Measurements from ENCODE around the gene HIBCH. TPM values are rescaled to one million over a fixed set of nuclear protein-coding genes. Genes with fewer than 3 reads are reported as not detected.

Gene HIBCH
- polyA plus RNA-seq, 2 of the 4 experiments (the other 2 are of a cell fraction) = 21.8 to 26.9 TPM

- no peak for TF ChIP-seq ZNF302 (CRISPR knock-in tag; IDR thresholded peaks at IDR 0.05)
- TF ChIP-seq GATA3 (IDR thresholded peaks at IDR 0.05; ENCODE audit: borderline replicate concordance) = no peak
- no peak for TF ChIP-seq RAD21 (conservative IDR thresholded peaks at IDR 0.05 in 1 of 2, IDR thresholded peaks at IDR 0.05 in 1 of 2)
- no peak for TF ChIP-seq PBX3 (IDR thresholded peaks at IDR 0.05)
- TF ChIP-seq KDM1A (IDR thresholded peaks at IDR 0.05; ENCODE audit: low read depth) = no peak
- TF ChIP-seq EHMT2 (IDR thresholded peaks at IDR 0.05; ENCODE audit: low read depth) = no peak
- no peak for TF ChIP-seq HMGXB4 (CRISPR knock-in tag; IDR thresholded peaks at IDR 0.05; ENCODE audit: borderline replicate concordance)
- WGBS (ENCODE audit: missing lambda C conversion rate) = 80% methylated on average over 5 of the region's 5 CpGs
- ChIA-PET POLR2A (no interaction called here), CTCF (interaction anchor here (1.7 kb wide), 1 partner anchor 13 kb away, joined by 6 read pairs; a partner anchor contains a TSS)
- FAIRE-seq = no peak
- DNase-seq (ENCODE audit: low read depth in 1 of 2, low spot score in 1 of 2) = no peak
- ATAC-seq = no peak
- Histone ChIP-seq H3K4me1 (peaks cover 7% of the 10 kb centered on the region; the same call in 1 of the 3 replicates), H3K4me2 (no peak overlapping the region), H3K9me3 (peaks cover 6% of the 10 kb centered on the region; the same call in 1 of the 3 replicates), H3K4me3 (no peak overlapping the region), H3K27ac (no peak overlapping the region)
Observed at GRCh38 chr2:190167702-190168101, 151.9 kb downstream of the HIBCH start.

- ChIA-PET CTCF (interaction anchor here (1.4 to 2.3 kb wide), 3 partner anchors 14 to 77 kb away, joined by 3 to 5 read pairs (median 5); a partner anchor contains a TSS), POLR2A (no interaction called here)
- H3K4me1 ChIP-seq = peaks cover under 1% of the 10 kb centered on the region; the same call in 1 of the 3 replicates
- 60% methylated on average over 1 of the region's 1 CpG for WGBS (ENCODE audit: missing lambda C conversion rate)
- no peak for DNase-seq (ENCODE audit: low read depth in 1 of 2, low spot score in 1 of 2)
- FAIRE-seq = no peak
- peaks cover 6% of the 10 kb centered on the region; the same call in 1 of the 3 replicates for H3K9me3 ChIP-seq
- H3K4me3 ChIP-seq = no peak overlapping the region
- no peak overlapping the region for H3K4me2 ChIP-seq
- TF ChIP-seq SREBF2 (IDR thresholded peaks at IDR 0.05) = no peak
- no peak for TF ChIP-seq CBX2 (IDR thresholded peaks at IDR 0.05; ENCODE audit: borderline replicate concordance, low read depth)
- TF ChIP-seq RAD21 (conservative IDR thresholded peaks at IDR 0.05 in 1 of 2, IDR thresholded peaks at IDR 0.05 in 1 of 2) = no peak
- no peak for TF ChIP-seq ZNF302 (CRISPR knock-in tag; IDR thresholded peaks at IDR 0.05)
- TF ChIP-seq BHLHE40 (IDR thresholded peaks at IDR 0.05; ENCODE audit: low read depth, low read length) = no peak
- no peak for TF ChIP-seq MAFK (IDR thresholded peaks at IDR 0.05; ENCODE audit: partially characterized antibody)
- TF ChIP-seq RARB (CRISPR knock-in tag; IDR thresholded peaks at IDR 0.05) = no peak
- no peak for TF ChIP-seq EHF (CRISPR knock-in tag; IDR thresholded peaks at IDR 0.05)
- no peak for TF ChIP-seq BCL3 (IDR thresholded peaks at IDR 0.05)
- no peak for TF ChIP-seq HOXB13 (CRISPR knock-in tag; IDR thresholded peaks at IDR 0.05; ENCODE audit: low read depth)
- TF ChIP-seq KDM1A (IDR thresholded peaks at IDR 0.05; ENCODE audit: low read depth) = no peak
- no peak for TF ChIP-seq MYC (IDR thresholded peaks at IDR 0.05; ENCODE audit: borderline replicate concordance, low read length)
- H3K27ac ChIP-seq = no peak overlapping the region
- ATAC-seq = no peak
Observed at GRCh38 chr2:190165491-190165890, 154.1 kb downstream of the HIBCH start.

DNA sequence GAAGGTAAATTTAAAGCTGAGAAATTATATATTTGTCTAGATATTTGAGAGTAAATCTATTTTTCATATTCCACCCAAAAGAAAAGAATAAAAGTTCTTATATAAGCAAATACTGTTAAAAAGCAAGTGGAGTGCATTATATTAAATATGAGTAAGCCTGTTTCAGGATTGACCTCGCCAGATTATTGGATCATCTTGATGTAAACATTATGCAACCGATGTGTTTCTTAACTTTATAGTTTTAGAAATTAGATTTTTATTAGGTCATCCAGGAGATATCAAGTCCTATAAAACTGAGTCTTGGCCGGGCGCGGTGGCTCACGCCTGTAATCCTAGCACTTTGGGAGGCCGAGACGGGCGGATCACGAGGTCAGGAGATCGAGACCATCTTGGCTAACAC, 156.8 kb downstream of the HIBCH start:
- 88% methylated on average over 11 of the region's 11 CpGs for WGBS (ENCODE audit: missing lambda C conversion rate)
- ATAC-seq (no peak), FAIRE-seq (no peak), DNase-seq (ENCODE audit: low read depth in 1 of 2, low spot score in 1 of 2) (no peak)
- ChIA-PET CTCF (interaction anchor here (1.0 to 1.6 kb wide), 2 partner anchors 17 to 115 kb away, joined by 3 to 6 read pairs; a partner anchor contains a TSS), POLR2A (no interaction called here)
- TF ChIP-seq HEYL (CRISPR knock-in tag; IDR thresholded peaks at IDR 0.05) (no peak), MAFK (IDR thresholded peaks at IDR 0.05; ENCODE audit: partially characterized antibody) (no peak), RCOR1 (IDR thresholded peaks at IDR 0.05; ENCODE audit: low read depth, low read length) (no peak), FOSB (CRISPR knock-in tag; IDR thresholded peaks at IDR 0.05) (no peak), SMC3 (IDR thresholded peaks at IDR 0.05) (no peak), FOSL2 (IDR thresholded peaks at IDR 0.05) (no peak), FOSL2 (CRISPR knock-in tag; IDR thresholded peaks at IDR 0.05) (no peak), EP300 (IDR thresholded peaks at IDR 0.05) (no peak), SREBF2 (IDR thresholded peaks at IDR 0.05) (no peak), KDM1A (IDR thresholded peaks at IDR 0.05; ENCODE audit: low read depth) (no peak), ZC3H11A (IDR thresholded peaks at IDR 0.05) (no peak), MAX (IDR thresholded peaks at IDR 0.05) (no peak), HDAC2 (IDR thresholded peaks at IDR 0.05) (no peak), POLR2A (IDR thresholded peaks at IDR 0.05; ENCODE audit: low read length) (no peak), EHF (CRISPR knock-in tag; IDR thresholded peaks at IDR 0.05) (no peak), ZFP36 (IDR thresholded peaks at IDR 0.05; ENCODE audit: borderline replicate concordance, partially characterized antibody) (no peak), GATA3 (IDR thresholded peaks at IDR 0.05; ENCODE audit: borderline replicate concordance) (no peak), CHD2 (IDR thresholded peaks at IDR 0.05; ENCODE audit: low read length, partially characterized antibody) (no peak), TP53 (CRISPR knock-in tag; IDR thresholded peaks at IDR 0.05) (no peak), RARB (CRISPR knock-in tag; IDR thresholded peaks at IDR 0.05) (no peak), CBX8 (IDR thresholded peaks at IDR 0.05) (no peak)
- peaks cover 6% of the 10 kb centered on the region; the same call in 1 of the 3 replicates for H3K9me3 ChIP-seq
- no peak overlapping the region for H3K4me2 ChIP-seq
- H3K27ac ChIP-seq = no peak overlapping the region
- H3K4me1 ChIP-seq = no peaks in the 10 kb centered on the region
- no peak overlapping the region for H3K4me3 ChIP-seq

Data from A549 (cell line).